ENCODE measurements around the gene ARRDC2. TPM values are rescaled to one million over a fixed set of nuclear protein-coding genes. Genes with fewer than 3 reads are reported as not detected.

The ARRDC2 gene
- total RNA-seq, 1 donor = 15.9 TPM

DNA sequence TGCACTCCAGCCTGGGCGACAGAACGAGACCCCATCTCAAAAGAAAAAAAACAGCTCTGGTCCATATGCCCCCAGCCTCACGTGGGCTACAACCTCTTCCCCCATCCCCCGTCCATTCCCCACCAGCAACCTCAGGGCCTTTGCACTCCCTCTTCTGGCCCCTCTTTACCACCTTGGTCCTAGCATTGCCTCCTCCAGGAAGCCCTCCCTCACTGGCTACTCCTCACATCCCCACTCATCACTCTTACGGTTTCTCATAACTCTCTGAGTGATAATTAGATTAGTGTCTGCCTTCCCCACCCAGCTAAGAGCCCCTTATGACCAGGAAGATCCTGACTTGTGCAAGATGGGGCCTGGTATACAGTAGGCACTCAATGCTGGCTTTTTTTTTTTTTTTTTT lies 48.0 kb downstream of the ARRDC2 start:
- Histone ChIP-seq H3K4me2 (ENCODE audit: insufficient read depth, low read length) (no peak overlapping the region), H3K4me3 (ENCODE audit: insufficient read depth, low read length) (no peak overlapping the region), H3K4me1 (ENCODE audit: insufficient read depth, low read length) (peaks cover 8% of the 10 kb centered on the region), H3K27ac (ENCODE audit: low read depth, low read length) (no peak overlapping the region), H3K27me3 (ENCODE audit: insufficient read depth, low read length) (no peaks in the 10 kb centered on the region), H3K36me3 (ENCODE audit: insufficient read depth, low read length) (no peaks in the 10 kb centered on the region), H3K9me3 (ENCODE audit: low read depth, low read length) (no peaks in the 10 kb centered on the region), H2AFZ (ENCODE audit: low read length) (no peak overlapping the region), H4K20me1 (ENCODE audit: insufficient read depth, low read length) (no peaks in the 10 kb centered on the region), H3K79me2 (ENCODE audit: insufficient read depth, low read length) (no peaks in the 10 kb centered on the region)
- no peak for DNase-seq (ENCODE audit: insufficient read length, low spot score, missing footprints)
- TF ChIP-seq, protein P1, sequence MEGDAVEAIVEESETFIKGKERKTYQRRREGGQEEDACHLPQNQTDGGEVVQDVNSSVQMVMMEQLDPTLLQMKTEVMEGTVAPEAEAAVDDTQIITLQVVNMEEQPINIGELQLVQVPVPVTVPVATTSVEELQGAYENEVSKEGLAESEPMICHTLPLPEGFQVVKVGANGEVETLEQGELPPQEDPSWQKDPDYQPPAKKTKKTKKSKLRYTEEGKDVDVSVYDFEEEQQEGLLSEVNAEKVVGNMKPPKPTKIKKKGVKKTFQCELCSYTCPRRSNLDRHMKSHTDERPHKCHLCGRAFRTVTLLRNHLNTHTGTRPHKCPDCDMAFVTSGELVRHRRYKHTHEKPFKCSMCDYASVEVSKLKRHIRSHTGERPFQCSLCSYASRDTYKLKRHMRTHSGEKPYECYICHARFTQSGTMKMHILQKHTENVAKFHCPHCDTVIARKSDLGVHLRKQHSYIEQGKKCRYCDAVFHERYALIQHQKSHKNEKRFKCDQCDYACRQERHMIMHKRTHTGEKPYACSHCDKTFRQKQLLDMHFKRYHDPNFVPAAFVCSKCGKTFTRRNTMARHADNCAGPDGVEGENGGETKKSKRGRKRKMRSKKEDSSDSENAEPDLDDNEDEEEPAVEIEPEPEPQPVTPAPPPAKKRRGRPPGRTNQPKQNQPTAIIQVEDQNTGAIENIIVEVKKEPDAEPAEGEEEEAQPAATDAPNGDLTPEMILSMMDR (IDR thresholded peaks at IDR 0.05; ENCODE audit: extremely low read depth, low read depth, low read length) = no peak

DNA sequence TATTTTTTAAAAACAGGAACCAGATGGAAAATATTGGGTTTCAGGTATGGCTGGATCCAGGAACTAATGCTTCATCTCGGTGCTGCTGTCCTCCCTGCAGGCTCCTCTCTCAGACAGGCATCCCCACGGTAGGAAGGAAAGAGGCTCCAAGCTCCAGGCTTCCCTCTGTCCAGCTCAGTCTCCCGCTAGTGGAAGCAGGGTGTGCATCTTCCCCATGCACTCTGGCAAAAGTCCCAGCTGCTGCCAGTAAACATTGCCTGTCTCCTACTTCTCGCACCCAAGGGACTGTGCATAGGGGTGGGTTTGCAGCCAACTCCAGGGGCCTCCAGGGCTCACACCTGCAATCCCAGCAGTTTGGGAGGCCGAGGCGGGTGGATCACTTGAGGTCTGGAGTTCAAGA lies 49.6 kb downstream of the ARRDC2 start:
- Histone ChIP-seq H3K27ac (ENCODE audit: low read depth, low read length) (no peak overlapping the region), H3K79me2 (ENCODE audit: insufficient read depth, low read length) (no peaks in the 10 kb centered on the region), H3K4me3 (ENCODE audit: insufficient read depth, low read length) (no peak overlapping the region), H3K9me3 (ENCODE audit: low read depth, low read length) (no peaks in the 10 kb centered on the region), H2AFZ (ENCODE audit: low read length) (peak overlapping the region; percentile 62), H4K20me1 (ENCODE audit: insufficient read depth, low read length) (no peaks in the 10 kb centered on the region), H3K4me1 (ENCODE audit: insufficient read depth, low read length) (peaks cover 5% of the 10 kb centered on the region), H3K36me3 (ENCODE audit: insufficient read depth, low read length) (no peaks in the 10 kb centered on the region), H3K27me3 (ENCODE audit: insufficient read depth, low read length) (no peaks in the 10 kb centered on the region), H3K4me2 (ENCODE audit: insufficient read depth, low read length) (no peak overlapping the region)
- DNase-seq (ENCODE audit: insufficient read length, low spot score, missing footprints) = peak; percentile 66
- TF ChIP-seq, protein P1 (IDR thresholded peaks at IDR 0.05; ENCODE audit: extremely low read depth, low read depth, low read length) = no peak

DNA sequence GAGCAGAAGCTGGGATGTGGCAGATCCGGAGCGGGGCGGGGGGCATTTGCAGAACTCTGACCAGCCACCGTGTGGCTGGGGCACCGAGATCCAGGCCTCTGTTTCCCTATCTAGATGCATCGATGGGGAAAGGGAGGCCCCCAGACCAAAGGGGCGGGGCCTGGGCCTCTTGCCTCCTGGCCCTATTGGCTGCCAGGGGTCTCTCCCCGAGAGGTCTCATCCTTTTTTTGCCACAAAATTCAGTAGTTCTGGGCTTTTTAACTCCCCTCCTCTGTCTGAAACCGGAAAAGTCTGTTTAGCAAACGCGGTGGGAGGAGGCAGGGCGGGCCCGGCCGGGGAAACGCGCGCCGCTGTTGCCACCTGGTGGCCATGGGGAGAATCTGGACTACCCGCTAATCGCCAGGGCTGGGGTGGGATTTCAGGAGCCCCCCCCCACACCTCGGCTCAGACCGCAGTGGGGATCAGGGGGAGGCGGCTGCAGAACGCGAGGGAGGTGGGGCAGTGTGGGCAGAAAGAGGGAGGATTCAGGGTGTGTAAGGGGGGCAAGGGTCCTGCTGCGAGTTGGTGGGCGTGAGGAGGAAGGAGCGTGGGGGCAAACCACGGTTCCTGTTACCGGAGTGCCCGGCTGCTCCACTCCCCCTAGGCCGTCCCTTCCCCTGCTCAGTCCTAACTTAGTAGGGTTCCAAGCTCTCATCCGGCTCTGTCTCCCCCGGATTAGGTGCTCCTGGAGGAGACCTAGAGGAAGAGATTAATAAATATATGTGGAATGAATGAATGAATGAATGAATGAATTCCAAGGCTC lies 50.4 kb downstream of the ARRDC2 start:
- H2AFZ ChIP-seq (ENCODE audit: low read length) = peak overlapping the region; percentile 91
- no peaks in the 10 kb centered on the region for H4K20me1 ChIP-seq (ENCODE audit: insufficient read depth, low read length)
- DNase-seq (ENCODE audit: insufficient read length, low spot score, missing footprints) = peak; percentile 97
- peak overlapping the region; percentile 37 for H3K4me3 ChIP-seq (ENCODE audit: insufficient read depth, low read length)
- H3K36me3 ChIP-seq (ENCODE audit: insufficient read depth, low read length) = no peaks in the 10 kb centered on the region
- peaks cover 4% of the 10 kb centered on the region for H3K4me1 ChIP-seq (ENCODE audit: insufficient read depth, low read length)
- H3K9me3 ChIP-seq (ENCODE audit: low read depth, low read length) = no peaks in the 10 kb centered on the region
- TF ChIP-seq, protein P1 (IDR thresholded peaks at IDR 0.05; ENCODE audit: extremely low read depth, low read depth, low read length) = peak; percentile 76
- no peaks in the 10 kb centered on the region for H3K79me2 ChIP-seq (ENCODE audit: insufficient read depth, low read length)
- H3K27me3 ChIP-seq (ENCODE audit: insufficient read depth, low read length) = no peaks in the 10 kb centered on the region
- peak overlapping the region; percentile 61 for H3K4me2 ChIP-seq (ENCODE audit: insufficient read depth, low read length)
- H3K27ac ChIP-seq (ENCODE audit: low read depth, low read length) = no peak overlapping the region

DNA sequence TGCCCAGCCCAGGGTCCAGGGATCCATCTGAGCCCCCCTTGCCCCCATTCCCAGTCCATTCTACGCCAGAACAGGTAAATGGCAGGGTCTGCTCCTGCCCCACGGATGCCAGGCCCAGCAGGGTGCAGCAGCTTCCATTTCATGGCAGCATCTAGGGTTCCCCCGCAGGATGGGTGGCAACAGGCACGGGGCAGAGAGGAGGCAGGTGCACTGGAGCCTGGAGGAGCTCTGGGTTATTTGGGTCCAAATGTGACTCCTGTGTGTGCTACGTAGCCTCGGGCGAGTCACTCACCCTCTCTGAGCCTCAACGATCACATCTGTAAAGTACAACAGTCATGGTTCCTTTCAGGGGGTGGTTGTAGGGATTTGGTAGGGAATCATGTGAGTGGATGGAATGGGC lies 51.3 kb downstream of the ARRDC2 start:
- Histone ChIP-seq H4K20me1 (ENCODE audit: insufficient read depth, low read length) (no peaks in the 10 kb centered on the region), H3K4me1 (ENCODE audit: insufficient read depth, low read length) (no peaks in the 10 kb centered on the region), H3K79me2 (ENCODE audit: insufficient read depth, low read length) (no peaks in the 10 kb centered on the region), H3K27ac (ENCODE audit: low read depth, low read length) (no peak overlapping the region), H2AFZ (ENCODE audit: low read length) (no peak overlapping the region), H3K4me3 (ENCODE audit: insufficient read depth, low read length) (no peak overlapping the region), H3K27me3 (ENCODE audit: insufficient read depth, low read length) (no peaks in the 10 kb centered on the region), H3K4me2 (ENCODE audit: insufficient read depth, low read length) (no peak overlapping the region), H3K36me3 (ENCODE audit: insufficient read depth, low read length) (no peaks in the 10 kb centered on the region), H3K9me3 (ENCODE audit: low read depth, low read length) (no peaks in the 10 kb centered on the region)
- TF ChIP-seq, protein P1 (IDR thresholded peaks at IDR 0.05; ENCODE audit: extremely low read depth, low read depth, low read length) = no peak
- DNase-seq (ENCODE audit: insufficient read length, low spot score, missing footprints) = no peak
